Stomach (tissue), 9 donors: ENCODE data around the gene CNST. TPM values are rescaled to one million over a fixed set of nuclear protein-coding genes. Genes with fewer than 3 reads are reported as not detected.

ENCODE experiments used
- DNase-seq, 2 donors: peaks; one replicate each; pipeline versions ENCODE4 v3.0.0 to v3.0.0-alpha.2; 2013 to 2019
- H3K27ac ChIP-seq, 5 donors: fragments of 200-600 bp in 4 of 5; sonication (generic) in 4 of 5; one replicate each; pipeline ENCODE4 v1.5.1; 2013 to 2019; ENCODE audit warnings: mild to moderate bottlenecking in 1 of 5, moderate library complexity in 1 of 5
- H3K27me3 ChIP-seq, 3 donors: fragments of 200-600 bp; sonication (generic); one replicate each; pipeline ENCODE4 v1.5.1; 2017 to 2019; ENCODE audit warnings: mixed run types in 1 of 3
- H3K36me3 ChIP-seq, 4 donors: fragments of 200-600 bp; sonication (generic); 1 replicate in 3 of 4; 2 replicates in 1 of 4; pipeline ENCODE4 v1.5.1; 2016 to 2019
- H3K4me1 ChIP-seq, 4 donors: fragments of 200-600 bp; sonication (generic); one replicate each; pipeline ENCODE4 v1.5.1; 2016 to 2019
- H3K4me3 ChIP-seq, 4 donors: fragments of 200-600 bp; sonication (generic) in 3 of 4; one replicate each; pipeline ENCODE4 v1.5.1; 2016 to 2019; ENCODE audit warnings: mild to moderate bottlenecking in 1 of 4
- H3K9me3 ChIP-seq, 4 donors: fragments of 200-600 bp; sonication (generic); one replicate each; pipeline ENCODE4 v1.5.1; 2016 to 2019
- EP300 ChIP-seq: sonication (generic); formaldehyde crosslinking; IDR thresholded peaks from one replicate; pipeline ENCODE4 v1.6.1; 2017; ENCODE audit warnings: antibody characterized with exemption
- POLR2A ChIP-seq, 4 donors: fragments of 450-650 bp; IDR thresholded peaks; one replicate each; pipeline ENCODE4 v1.6.1; 2016; ENCODE audit warnings: antibody characterized with exemption in 4 of 4, control low read depth in 2 of 4, mild to moderate bottlenecking in 1 of 4, moderate library complexity in 1 of 4
- POLR2AphosphoS5 ChIP-seq, 3 donors: sonication (generic); formaldehyde crosslinking; IDR thresholded peaks; one replicate each; pipeline ENCODE4 v1.6.1; 2016; ENCODE audit warnings: antibody characterized with exemption in 3 of 3
- WGBS, 5 donors: extraction: QIAGEN DNeasy Blood & Tissue Kit in 3 of 5; methylation state at CpG; one replicate each; pipeline versions ENCODE4 v1.1.5 to v1.1.7; 2013 to 2018; 5-methylcytosine and 5-hydroxymethylcytosine counted together
- intact Hi-C: fragments of 100-400 bp; cut with DNase I; formaldehyde crosslinking; loops from one replicate; pipeline ENCODE4 v1.15.1; 2023; ENCODE audit warnings: low total_unique reads
- polyA plus RNA-seq, 3 donors: library from polyadenylated mRNA; stranded (reverse); fragments of 200-250 nt; gene quantifications; one replicate each; pipeline ENCODE4 v1.2.3, GENCODE V29; 2013
- total RNA-seq, 5 donors: library from RNA; depleted of rRNA; stranded (reverse); fragments of >200 nt; gene quantifications; one replicate each; pipeline versions ENCODE4 v1.1.0 to v1.2.3, GENCODE V29; 2014 to 2016
- TF ChIP-seq, protein P1 (sequence below), 7 experiments: fragments of 450-650 bp in 4 of 7; fragments of 200-600 bp in 3 of 7; sonication (generic) in 3 of 7; IDR thresholded peaks; one replicate each; pipeline ENCODE4 v1.5.1; 2016 to 2019; ENCODE audit warnings: antibody characterized with exemption in 7 of 7, control low read depth in 2 of 7, mild to moderate bottlenecking in 1 of 7
- donor health status: healthy with polysubstance abuse.
- donor health status: Bipolar disorder and iron deficiency.
- donor health status: healthy.

The CNST gene
- total and polyA plus RNA-seq, 8 donors, result 4.5 to 42.8 (median 16.2) TPM

DNA sequence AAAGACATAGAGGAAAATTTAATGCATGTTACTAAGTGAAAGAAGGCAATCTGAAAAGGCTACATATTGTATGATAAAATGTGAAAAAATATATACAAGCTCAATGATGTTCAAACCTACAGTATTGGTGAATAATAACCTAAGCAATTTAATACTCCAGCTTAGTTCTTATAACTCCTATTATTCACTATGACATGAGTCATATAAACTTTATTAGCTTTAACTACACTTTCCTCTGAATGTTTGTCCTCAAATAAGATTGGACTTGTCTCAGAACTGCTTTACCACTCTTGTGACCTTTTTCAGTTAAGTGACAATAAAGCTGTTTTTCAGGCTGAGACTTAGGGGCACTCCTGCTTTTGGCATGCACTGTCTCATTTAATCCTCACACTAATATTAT is 50.9 kb downstream of the CNST start:
- no peak for TF ChIP-seq POLR2AphosphoS5 (IDR thresholded peaks at IDR 0.05)
- TF ChIP-seq, protein P1, sequence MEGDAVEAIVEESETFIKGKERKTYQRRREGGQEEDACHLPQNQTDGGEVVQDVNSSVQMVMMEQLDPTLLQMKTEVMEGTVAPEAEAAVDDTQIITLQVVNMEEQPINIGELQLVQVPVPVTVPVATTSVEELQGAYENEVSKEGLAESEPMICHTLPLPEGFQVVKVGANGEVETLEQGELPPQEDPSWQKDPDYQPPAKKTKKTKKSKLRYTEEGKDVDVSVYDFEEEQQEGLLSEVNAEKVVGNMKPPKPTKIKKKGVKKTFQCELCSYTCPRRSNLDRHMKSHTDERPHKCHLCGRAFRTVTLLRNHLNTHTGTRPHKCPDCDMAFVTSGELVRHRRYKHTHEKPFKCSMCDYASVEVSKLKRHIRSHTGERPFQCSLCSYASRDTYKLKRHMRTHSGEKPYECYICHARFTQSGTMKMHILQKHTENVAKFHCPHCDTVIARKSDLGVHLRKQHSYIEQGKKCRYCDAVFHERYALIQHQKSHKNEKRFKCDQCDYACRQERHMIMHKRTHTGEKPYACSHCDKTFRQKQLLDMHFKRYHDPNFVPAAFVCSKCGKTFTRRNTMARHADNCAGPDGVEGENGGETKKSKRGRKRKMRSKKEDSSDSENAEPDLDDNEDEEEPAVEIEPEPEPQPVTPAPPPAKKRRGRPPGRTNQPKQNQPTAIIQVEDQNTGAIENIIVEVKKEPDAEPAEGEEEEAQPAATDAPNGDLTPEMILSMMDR (IDR thresholded peaks at IDR 0.05), result no peak
- TF ChIP-seq EP300, result no peak
- TF ChIP-seq POLR2A (IDR thresholded peaks at IDR 0.05), result no peak
- peaks cover 8 to 55% (median 32%) of the 10 kb centered on the region in 4 donors for H3K4me1 ChIP-seq
- peak overlapping the region in 4 of 5 donors; percentile 59 to 79 (median 76) for H3K27ac ChIP-seq
- peaks cover 0 to 10% (median 9%) of the 10 kb centered on the region in 4 donors for H3K36me3 ChIP-seq
- no peaks in the 10 kb centered on the region for H3K27me3 ChIP-seq
- H3K4me3 ChIP-seq, result no peak overlapping the region
- H3K9me3 ChIP-seq, result no peaks in the 10 kb centered on the region
- intact Hi-C loops, result no loop called here
- no peak for DNase-seq

DNA sequence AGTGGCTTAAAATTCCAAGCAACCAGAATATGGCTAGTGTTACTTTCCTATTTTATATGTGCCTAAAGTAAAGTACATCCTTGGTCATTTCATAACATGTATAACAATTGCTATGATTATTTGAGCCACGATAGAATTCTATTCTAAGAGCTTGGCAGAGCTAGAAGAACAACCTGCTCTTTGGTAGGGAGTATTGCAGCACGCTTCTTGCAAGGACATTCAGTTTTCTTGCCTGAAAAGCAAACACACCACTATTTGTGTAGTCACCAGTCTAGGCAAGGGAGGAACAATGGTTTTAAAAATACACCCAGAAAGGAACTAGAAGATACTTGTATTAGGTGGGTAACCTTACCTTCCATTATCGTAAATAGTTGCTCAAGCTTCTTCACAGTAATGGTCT is 51.5 kb downstream of the CNST start:
- H3K36me3 ChIP-seq, result peaks cover 0 to 12% (median 11%) of the 10 kb centered on the region in 4 donors
- peak overlapping the region in 4 of 5 donors; percentile 59 to 79 (median 76) for H3K27ac ChIP-seq
- TF ChIP-seq POLR2AphosphoS5 (IDR thresholded peaks at IDR 0.05) (peak; percentile 53 to 72 (median 59)), POLR2A (IDR thresholded peaks at IDR 0.05) (no peak)
- 27 to 59% (median 51%) methylated on average over 3 of the region's 3 CpGs for WGBS, 5 donors
- H3K27me3 ChIP-seq, result no peaks in the 10 kb centered on the region
- intact Hi-C loops, result no loop called here
- no peaks in the 10 kb centered on the region for H3K9me3 ChIP-seq
- H3K4me3 ChIP-seq, result no peak overlapping the region
- peaks cover 8 to 54% (median 31%) of the 10 kb centered on the region in 4 donors for H3K4me1 ChIP-seq
- peak in 1 of 2 donors; percentile 52 for DNase-seq

DNA sequence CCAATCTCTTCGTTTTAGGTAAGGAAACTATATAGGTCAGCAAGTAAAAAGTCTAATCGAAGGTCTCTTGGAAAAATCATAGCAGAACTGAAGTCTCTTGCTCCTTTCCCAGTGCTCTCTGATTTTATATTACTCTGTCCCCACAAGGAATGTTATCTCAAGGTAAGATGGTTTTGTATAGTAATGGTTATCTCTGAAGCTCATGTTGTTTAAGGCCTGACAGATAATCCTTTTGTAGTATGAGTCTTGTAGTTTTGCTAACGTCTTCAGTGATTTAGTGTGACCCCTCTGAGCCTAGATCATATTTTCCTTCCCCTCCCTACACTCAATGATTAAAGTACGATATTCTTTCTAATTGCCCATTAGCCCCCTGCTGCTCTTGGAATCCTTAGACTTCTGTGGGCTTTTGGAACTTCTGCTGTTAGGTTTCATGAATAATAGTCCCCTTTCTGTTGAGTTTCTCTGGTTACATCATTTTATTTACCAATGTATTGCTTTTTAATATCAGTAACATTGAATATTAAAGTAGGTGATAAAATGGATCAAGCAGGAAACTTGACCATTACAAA is 52.1 kb downstream of the CNST start:
- no peak overlapping the region for H3K4me3 ChIP-seq
- WGBS, 5 donors, result 46 to 72% (median 65%) methylated on average over 4 of the region's 4 CpGs
- H3K9me3 ChIP-seq, result no peaks in the 10 kb centered on the region
- TF ChIP-seq EP300 (no peak), POLR2A (IDR thresholded peaks at IDR 0.05) (no peak), POLR2AphosphoS5 (IDR thresholded peaks at IDR 0.05) (no peak)
- TF ChIP-seq, protein P1 (IDR thresholded peaks at IDR 0.05), result no peak
- peaks cover 0 to 16% (median 13%) of the 10 kb centered on the region in 4 donors for H3K36me3 ChIP-seq
- DNase-seq, result no peak
- intact Hi-C loops, result no loop called here
- no peaks in the 10 kb centered on the region for H3K27me3 ChIP-seq
- peaks cover 8 to 54% (median 28%) of the 10 kb centered on the region in 4 donors for H3K4me1 ChIP-seq
- peak overlapping the region in 4 of 5 donors; percentile 59 to 79 (median 76) for H3K27ac ChIP-seq

DNA sequence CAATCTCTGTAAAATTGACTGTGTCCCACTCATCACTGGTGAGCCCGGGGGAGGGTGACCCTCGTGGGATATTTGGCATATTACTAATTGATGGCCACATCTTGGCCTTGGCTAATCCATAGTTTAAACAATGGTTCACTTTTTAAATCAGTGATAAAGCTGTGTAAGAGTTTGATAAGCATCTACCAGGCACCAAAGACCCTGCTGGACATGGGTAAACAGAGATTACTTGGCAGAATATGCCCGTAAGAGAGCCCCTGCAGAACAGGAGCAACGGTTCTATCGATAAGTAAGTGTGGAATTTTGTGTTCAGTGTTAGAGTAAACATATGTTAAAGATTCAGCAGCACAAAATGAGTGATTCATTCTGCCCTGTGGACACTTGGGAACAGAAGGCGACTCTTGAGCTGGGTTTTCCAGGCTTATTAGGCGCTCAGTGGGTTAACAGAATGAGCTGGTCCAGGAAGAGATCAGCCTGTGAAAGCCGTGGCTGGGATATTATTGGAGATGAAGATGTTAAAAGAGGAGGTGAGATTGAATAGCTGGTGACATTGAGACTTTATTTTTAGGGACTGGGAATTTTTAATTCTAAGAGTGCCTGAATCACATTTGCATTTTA is 55.9 kb downstream of the CNST start:
- WGBS, 5 donors, result 30 to 58% (median 36%) methylated on average over 8 of the region's 8 CpGs
- peak in 1 of 3 donors; percentile 29 for TF ChIP-seq POLR2AphosphoS5 (IDR thresholded peaks at IDR 0.05)
- TF ChIP-seq POLR2A (IDR thresholded peaks at IDR 0.05), result no peak
- TF ChIP-seq, protein P1 (IDR thresholded peaks at IDR 0.05), result no peak
- no peak for TF ChIP-seq EP300
- no peak for DNase-seq

More for the DNA sequence above, 55.9 kb downstream of the CNST start:
- Histone ChIP-seq H3K36me3 (peaks cover 0 to 41% (median 38%) of the 10 kb centered on the region in 4 donors), H3K4me1 (peaks cover 0 to 40% (median 17%) of the 10 kb centered on the region in 4 donors), H3K27ac (peak overlapping the region in 3 of 5 donors; percentile 15 to 41 (median 32)), H3K9me3 (no peaks in the 10 kb centered on the region), H3K27me3 (no peaks in the 10 kb centered on the region), H3K4me3 (no peak overlapping the region)
- intact Hi-C loops, result no loop called here
